Embryonic facial prominence (tissue), 1 donor: ENCODE results near the gene EXOSC9.

ENCODE experiments used
- DNase-seq: peaks from one replicate; pipeline ENCODE4 v3.0.0-alpha.2; 2016; ENCODE audit errors: extremely low spot score

Gene EXOSC9

DNA sequence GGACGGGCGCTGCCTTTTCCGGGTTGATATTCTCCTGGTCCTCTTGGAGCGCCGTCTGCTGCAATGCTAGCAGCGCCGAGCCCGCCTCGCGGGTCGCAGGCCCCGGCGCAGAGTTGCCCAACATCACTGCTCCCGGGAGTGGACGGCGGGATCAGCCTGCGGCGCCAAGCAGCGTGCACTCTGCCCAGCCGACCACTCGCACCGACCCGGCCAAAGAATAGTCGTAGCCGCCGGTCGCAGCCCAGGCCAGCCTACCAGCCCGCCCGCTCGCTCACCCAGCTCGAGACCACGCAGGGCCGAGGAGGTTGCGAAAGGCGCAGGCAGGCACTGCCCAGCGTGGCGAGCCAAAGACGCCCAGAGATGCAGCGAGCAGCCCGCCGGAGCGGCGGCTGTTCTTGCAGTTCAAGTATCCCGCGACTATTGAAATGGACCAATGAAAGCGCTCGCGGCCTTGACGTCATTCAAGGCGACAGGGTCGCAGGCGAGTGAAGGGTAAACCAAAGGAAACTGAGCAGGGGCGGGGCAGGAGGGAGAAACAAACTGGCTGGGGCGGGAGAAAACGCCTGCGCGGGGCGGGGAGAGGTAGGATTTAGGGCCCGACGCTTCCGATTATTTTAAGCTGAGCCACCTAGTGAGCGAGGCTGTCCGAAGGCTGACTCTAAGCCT, 22.5 kb downstream of the EXOSC9 start, which contains the start of gene CCNA2:
CCNA2 (minus strand) TSS at position 379 of the 666 bp plus-strand sequence; CDS start at position 124, 255 bp downstream.
- DNase-seq, result peak; percentile 91

DNA sequence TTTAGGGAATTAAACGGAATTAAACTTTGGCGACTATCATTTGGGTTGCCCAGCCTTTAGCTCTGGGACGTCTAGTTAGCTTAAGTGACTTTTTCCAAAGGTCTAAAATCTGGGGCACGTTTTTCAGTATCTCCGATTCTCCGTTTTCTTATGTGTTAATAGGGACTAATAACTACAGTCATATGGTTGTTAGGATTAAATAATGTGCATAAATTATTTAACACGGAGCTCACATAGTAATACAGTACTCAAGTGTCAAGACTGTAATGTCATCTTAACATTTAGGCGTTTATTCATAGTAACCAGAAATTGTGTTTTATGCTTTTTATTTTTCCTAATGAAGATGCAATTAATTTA, 23.0 kb downstream of the EXOSC9 start:
- DNase-seq, result no peak

DNA sequence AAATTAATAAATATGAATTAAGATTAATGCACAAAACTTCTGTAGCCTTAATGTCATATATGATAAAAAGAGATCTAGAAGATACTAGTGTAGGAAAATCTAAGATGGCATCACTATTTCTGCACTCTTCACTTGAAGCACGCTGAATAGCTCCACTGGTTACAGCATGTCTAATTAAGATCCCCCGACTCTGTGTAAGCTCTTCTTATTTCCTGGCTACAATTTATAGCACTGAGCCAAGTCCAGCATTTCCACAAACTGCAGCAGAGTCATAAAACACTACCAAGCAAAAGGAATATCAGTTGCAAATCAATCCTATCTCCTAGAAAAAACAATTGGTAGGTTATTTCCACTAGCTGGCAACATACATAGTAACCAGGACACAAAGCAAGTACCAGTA, 23.8 kb downstream of the EXOSC9 start:
- no peak for DNase-seq

DNA sequence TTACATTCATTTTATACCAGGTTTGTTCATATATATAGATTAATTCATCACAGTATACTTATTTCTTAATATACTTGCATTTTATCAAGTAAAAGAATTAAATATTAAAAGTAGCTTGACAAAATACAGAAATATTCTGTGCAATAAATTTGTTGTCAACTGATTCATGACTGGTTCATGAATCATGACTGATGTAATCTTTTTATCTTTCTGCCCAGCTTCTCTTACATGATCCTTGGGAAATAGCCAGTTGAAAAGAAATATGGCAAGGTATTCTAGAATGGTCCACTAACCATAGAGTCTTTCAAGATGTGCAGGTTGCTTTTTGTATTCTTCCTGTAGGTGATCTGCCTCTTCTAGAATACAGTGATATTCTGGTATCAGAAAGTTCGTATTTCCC, 26.7 kb downstream of the EXOSC9 start:
- DNase-seq, result no peak

DNA sequence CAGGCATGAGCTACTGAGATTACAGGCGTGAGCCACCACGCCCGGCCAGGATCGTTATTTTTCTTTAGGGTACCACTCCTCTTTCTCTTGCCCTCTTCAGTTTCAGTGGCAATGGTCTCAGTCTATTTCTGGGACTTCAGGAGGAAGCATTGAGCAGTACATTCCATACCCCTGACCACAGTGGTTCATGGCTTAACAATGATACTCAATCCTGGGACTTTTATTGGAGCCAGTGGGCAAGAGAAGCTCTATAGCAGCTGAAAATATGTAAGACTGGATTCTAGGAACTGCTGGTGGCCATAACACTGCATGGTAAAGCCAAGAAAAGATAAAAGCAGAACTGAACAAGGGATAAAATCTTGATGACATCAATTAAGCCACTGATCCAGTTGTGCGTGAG, 28.4 kb downstream of the EXOSC9 start:
- DNase-seq, result no peak

DNA sequence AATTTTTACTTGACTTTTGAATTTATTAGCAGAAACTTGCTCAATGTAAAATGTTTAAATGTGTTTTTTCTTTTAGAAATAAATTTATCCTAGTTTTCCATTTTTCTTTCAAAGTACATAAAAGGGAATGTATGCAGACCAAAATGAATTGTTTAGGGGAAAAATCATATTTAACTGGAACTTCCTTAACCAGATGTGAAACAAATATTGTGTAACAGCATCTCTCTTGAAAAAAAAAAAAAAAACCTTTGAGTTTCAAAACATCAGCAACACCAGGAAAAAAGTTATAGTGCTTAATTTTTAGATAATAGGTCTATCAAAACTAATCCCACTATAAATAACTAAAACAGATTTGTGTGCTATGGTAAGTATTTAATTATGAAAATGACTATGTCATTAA, 37.0 kb downstream of the EXOSC9 start:
- DNase-seq, result no peak

DNA sequence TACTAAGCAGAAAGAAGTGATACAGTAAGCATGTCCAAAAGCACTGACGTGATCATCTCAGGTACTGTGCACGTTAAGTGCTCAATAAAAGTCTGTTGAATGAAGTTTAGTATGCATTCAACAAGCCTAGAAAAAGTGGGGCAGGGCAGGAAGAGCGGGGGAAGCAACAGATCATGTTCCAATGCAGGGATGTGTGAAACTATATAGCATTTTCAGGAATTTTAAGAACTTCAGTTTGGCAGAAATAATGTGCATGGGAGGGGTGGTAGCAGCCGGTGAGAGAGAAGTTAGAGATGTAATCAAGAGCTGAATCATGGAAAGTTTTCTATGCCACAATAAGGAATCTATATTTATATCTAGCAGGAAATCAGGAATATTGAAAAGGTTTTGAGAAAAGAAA, 41.7 kb downstream of the EXOSC9 start:
- no peak for DNase-seq

DNA sequence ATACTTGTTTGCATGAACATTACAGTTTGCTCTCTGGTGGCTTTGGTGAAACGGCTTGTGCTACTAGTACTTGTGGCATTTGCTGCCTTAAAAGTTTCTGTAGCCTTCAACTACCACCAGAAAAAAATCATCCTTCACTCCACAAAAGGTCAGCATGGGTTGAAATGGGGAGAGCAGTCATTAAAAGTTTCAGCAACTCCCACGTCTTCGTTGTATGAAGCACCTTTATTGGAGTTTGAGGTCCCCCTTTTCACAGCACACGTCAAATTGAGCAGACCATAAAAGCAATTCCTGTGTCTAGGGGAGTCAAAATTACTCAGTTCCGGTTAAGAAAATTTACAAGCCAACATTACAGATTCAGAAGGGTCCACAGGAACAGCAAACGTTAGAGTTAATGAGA, 45.5 kb downstream of the EXOSC9 start:
- no peak for DNase-seq

DNA sequence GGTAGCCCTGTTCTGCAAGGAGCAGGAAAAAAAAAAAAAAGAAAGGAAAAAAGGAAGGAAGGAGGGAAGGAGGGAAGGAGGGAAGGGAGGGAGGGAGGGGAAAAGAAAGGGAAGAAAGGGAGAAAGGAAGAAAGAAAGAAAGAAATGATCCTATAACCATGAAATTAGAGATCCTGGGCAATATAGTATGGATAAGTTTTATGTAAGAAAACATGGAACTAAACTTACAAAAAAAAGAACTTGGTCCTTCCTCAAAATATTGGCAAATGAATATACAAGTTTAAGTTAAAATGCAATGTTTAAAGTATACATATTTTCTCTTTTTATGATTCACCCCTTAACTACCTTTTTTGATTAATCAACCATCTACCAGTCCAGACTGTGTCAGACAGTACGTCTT, 50.2 kb downstream of the EXOSC9 start:
- no peak for DNase-seq

DNA sequence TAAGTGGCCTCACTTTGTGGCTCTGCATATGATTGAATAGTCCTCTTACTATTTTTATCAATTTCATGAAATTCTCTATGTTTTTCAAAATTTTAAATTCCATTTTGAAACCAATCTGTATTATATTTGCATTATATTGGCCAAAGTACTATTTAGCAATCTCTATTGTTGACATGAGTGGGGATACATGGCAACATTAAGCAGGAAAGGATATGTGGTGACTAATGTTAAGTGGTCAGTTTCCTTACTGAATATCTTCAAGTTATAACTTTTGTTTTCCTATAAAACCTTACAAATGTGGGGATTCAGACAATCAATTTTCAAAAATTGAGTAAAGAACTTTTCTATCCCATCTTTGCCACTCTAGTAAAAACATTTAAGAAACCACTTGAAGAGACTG, 59.0 kb downstream of the EXOSC9 start:
- no peak for DNase-seq

DNA sequence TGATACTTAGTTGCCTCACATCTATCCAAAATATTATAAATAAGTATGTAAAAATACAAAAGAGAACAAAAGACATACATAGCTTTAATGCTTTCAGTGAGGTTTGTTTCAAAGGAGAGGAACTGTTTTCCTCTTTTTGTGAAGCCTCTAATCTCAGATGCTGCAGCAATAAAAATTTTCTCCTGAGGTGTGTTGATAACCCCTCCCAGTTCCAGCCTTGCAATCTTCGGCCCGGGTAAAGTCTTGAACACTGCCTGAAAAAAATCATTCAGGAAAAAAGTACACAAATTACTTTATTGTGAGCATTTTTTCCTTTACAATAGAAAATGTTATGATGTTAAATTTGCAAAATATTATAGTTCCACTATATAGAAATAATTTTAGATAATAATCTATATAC, 60.3 kb downstream of the EXOSC9 start:
- DNase-seq, result no peak

DNA sequence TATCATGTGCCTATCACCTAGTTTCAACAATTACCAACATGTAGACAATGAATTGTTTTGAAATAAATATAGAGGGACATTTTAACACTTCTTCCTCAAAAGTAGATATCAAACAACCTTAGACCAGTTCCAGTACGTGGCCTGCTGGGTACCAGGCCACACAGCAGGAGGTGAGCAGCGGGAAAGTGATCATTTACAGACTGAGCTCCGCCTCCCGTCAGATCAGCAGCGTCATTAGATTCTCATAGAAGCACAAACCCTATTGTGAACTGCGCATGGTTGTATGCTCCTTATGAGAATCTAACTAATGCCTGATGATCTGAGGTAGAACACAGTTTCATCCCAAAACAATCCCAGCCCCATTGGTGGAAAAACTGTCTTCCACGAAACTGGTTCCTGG, 62.7 kb downstream of the EXOSC9 start:
- no peak for DNase-seq
